Right kidney (tissue), 1 donor: Measurements from ENCODE around the gene MRPL20.
"Not testable (repeated sequence)": the region's sequence is repeated elsewhere in the genome, so short reads cannot be mapped to it uniquely, and the experiment has no call there.

Experiments
- DNase-seq: peaks from one replicate; pipeline ENCODE4 v3.0.0-alpha.2; 2016

Gene MRPL20

GRCh38 chr1:1438531-1439381, 31.7 kb upstream of the MRPL20 start:
- no peak for DNase-seq

DNA sequence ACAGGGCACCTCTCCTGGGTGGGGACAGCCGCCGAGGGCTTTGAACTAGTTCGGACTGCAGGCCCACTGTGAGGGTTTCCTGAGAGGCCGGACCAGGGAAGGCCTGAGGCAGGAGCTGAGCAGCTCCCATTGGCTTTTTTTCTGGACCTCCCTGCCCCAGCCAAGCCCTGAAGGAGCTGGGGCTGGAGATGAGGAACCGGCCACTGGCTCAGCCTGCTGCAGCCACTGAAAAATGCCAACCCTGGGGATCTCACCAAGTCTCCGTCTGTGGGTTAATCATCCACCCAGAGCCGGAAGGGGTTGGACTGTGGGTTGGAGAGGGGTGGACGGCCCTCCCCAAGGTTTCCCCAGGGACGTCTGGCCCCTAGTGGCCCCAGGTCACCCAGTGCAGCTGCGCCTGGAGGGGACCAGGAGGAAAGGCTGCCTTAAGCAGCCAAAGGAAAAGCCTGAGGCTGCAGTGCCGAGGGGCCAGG, 30.8 kb upstream of the MRPL20 start:
- DNase-seq: peak; percentile 62

DNA sequence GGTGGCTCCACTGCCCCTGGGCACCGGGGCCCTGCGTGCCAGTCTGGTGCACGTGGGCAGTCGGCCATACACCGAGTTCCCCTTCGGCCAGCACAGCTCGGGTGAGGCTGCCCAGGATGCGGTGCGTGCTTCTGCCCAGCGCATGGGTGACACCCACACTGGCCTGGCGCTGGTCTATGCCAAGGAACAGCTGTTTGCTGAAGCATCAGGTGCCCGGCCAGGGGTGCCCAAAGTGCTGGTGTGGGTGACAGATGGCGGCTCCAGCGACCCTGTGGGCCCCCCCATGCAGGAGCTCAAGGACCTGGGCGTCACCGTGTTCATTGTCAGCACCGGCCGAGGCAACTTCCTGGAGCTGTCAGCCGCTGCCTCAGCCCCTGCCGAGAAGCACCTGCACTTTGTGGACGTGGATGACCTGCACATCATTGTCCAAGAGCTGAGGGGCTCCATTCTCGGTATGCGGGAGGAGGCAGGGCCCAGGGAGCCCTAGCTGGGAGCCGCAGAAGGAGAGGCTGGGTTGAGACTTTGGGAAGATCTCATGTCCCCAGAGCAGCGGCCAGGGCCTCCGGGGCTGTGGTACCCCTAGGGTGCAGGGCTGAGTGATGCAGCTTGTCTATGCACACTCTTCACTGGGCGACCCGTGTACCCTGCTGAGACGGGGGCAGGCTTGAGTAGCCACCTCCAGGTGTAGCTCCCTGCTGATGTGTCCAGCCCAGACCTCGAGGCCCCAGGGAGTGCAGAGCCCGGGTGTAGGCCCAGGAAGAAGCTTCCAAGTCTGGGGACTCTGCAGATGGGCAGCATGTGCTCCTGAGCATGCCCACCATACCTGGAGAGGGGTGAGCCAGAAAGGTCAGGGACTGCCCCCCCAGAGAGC, 30.2 kb upstream of the MRPL20 start:
- no peak for DNase-seq

DNA sequence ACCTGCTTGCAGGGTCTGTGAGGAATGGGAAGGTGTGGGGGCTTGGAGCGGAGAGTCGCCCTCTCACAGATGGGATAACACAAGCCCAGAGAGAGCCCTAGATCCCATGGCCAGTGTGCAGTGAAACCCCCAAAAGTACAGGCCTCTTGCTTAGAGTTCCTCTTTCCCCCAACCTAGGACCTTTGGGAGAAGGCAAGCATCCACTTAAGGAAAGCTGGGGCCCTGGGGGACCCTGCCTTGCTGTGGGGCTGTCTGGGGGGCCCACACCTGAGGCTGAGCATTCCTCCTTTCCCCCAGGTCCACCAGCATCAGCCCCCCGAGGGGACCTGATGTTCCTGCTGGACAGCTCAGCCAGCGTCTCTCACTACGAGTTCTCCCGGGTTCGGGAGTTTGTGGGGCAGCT, 29.5 kb upstream of the MRPL20 start:
- no peak for DNase-seq

DNA sequence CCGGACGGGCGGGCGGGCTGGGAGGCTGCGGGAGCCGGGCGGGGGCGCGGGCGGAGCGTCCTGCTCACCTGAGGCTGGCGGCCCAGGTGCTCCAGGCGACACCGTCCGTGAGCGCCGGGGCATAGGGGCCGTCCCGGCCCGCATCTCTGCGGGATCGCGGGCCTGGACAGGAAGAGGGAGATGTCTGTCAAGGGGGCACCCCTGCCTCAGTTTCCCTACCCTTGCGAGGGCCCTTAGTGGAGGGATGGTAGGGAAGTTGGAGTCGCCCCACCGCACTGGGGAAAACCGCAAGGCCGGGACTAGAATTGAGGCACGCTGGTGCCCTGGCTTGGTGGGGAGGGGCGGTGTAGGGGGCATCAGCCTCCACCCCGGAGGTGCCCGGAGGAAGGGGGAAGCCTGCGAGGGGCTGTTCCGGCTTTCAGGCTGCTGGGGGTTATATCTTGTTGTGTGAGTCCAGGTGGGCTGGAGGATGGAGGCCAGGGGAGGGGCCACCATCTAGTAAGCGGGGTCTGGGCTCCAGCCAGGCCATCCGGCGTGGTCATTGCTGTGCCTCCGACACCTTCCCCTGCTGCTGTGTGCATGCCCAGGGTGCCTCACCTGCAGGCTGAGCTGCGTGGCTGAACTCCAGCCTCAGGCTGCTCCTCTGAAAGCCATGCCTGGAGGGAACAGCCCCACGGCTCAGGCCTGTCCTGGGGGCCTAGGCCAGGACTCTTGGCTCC, 29.0 kb upstream of the MRPL20 start:
- DNase-seq: no peak

GRCh38 chr1:1435106-1435903, 28.2 kb upstream of the MRPL20 start, which contains the start of gene VWA1:
TSS of gene VWA1 (plus strand) at chr1:1435690. CDS start at chr1:1435749, 59 bp downstream.
- peak; percentile 76 for DNase-seq

- DNase-seq: no peak
Observed at GRCh38 chr1:1434824-1435105, 27.7 kb upstream of the MRPL20 start.

- DNase-seq: peak; percentile 63
Observed at GRCh38 chr1:1434131-1434823, 27.2 kb upstream of the MRPL20 start.

GRCh38 chr1:1433804-1434130, 26.7 kb upstream of the MRPL20 start:
- DNase-seq: peak; percentile 59

- DNase-seq: peak; percentile 78
Observed at GRCh38 chr1:1432951-1433803, 26.1 kb upstream of the MRPL20 start.

DNA sequence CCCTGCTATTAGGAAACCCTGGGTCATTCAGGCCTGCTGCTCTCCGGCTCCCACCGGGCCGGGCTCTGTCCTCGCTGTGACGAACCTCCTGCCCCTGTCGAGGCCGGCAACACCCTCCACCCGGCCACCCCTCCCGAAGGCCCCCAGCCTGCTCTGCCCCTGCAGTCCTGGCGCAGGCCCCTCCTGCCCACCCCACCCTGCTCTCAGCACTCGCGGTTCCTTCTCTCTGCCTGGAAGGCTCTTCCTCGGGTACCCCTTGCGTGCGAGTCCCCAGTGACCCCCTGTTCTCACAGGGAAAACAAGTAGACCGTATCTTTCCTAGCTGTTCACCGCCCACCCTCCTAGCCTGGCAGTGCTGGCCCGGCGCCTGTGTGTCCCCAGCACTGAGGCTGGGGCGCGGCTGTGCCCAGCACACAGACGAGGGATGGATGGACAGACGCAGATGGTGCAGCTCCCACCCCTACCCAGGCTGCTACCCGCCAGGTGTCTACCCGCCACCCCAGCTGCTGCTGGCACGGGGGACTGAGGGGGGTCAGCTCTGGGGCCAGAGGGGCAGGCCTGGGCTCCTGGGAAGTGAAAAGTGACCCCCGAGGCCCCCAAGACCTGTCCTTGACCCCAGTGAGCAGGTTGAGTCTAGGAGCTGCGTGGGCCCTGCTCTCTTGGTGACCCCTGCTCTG, 25.3 kb upstream of the MRPL20 start:
- DNase-seq: no peak

- peak; percentile 71 for DNase-seq
Observed at GRCh38 chr1:1431845-1432273, 24.8 kb upstream of the MRPL20 start.

- no peak for DNase-seq
Observed at GRCh38 chr1:1430992-1431844, 24.1 kb upstream of the MRPL20 start.

DNA sequence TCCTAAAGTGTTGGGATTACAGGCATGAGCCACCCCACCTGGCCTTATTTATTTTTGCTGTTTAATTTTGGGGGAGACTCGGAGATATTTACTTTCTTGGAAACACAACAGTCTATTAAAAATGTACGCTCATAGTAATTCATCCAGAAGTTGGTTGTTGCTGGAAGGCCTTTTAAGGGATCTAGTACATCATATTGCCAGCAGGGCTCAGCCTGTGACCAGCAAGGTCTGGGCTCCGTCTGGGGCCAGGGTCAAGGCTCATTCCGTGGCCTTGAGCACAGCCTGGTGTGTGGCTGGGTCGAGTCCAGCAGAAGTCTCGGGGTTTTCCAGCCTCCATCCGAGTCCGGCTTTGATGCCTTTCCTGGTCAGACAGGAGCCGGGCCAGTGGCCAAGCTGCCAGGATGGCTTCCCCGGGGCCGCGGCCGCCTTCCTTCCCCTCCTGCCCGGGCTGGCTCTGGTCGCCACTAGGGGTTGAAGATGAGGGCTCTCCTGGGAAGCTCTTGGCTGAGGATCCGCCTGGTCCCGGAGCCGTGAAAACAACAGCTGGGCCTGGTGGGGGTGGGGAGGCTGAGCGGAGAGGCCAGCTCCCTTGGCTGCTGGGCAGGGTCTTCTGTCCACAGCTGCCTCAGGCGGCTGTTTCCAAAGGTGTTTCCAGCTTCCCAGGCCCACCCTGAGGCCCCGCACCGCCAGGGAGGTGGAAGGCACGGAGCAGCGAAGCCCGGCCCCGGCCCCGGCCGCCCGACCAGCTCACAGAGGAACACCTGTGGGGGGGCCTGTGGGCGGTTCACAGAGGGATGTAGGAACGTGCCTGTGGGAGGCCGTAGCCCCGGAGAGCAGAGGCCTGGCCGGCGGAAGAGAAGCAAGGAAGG, 23.3 kb upstream of the MRPL20 start:
- peak; percentile 80 for DNase-seq

- DNase-seq: no peak
Observed at GRCh38 chr1:1429671-1430073, 22.6 kb upstream of the MRPL20 start.

DNA sequence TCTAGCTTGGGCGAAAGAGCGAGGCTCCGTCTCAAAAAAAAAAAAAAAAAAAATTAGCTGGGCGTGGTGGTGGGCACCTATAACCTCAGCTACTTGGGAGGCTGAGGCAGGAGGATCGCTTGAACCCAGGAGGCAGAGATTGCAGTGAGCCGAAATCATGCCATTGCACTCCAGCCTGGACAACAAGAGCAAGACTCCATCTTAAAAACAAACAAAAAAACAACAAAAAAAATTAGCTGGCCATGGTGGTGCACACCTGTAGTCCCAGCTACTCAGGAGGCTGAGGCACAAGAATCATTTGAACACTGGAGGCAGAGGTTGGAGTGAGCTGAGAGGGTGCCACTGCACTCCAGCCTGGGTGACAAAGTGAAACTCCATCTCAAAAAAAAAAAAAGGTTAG, 21.9 kb upstream of the MRPL20 start:
- DNase-seq: not testable (repeated sequence)

GRCh38 chr1:1428174-1428573, 21.1 kb upstream of the MRPL20 start:
- DNase-seq: no peak

- DNase-seq: no peak
Observed at GRCh38 chr1:1427820-1428148, 20.7 kb upstream of the MRPL20 start.
